GM12891 (cell line): Measurements from ENCODE around the gene ASAP3.
A peak's percentile ranks its signal among the peaks of the same experiment; 100 is the strongest.

ENCODE experiments used
- DNase-seq: peaks from one replicate; pipeline ENCODE4 v3.0.0; 2011; ENCODE audit warnings: low spot score; ENCODE audit not compliant: insufficient read length
- FAIRE-seq: peaks from 2 replicates; lab custom pipeline; 2011; peaks lifted over from hg19 to GRCh38; lab: Jason Lieb, UNC
- PAX5 ChIP-seq: IDR thresholded peaks from 2 replicates; pipeline ENCODE4 v1.6.1; 2011; ENCODE audit warnings: low read length, moderate library complexity, mild to moderate bottlenecking; ENCODE audit not compliant: insufficient read depth, severe bottlenecking
- POLR2A ChIP-seq: IDR thresholded peaks from 2 replicates; pipeline ENCODE4 v1.6.1; 2011; ENCODE audit warnings: low read depth, low read length, control low read depth
- POLR2AphosphoS5 ChIP-seq: IDR thresholded peaks from 2 replicates; pipeline ENCODE4 v1.6.1; 2011; ENCODE audit warnings: low read depth, low read length, control low read depth
- POU2F2 ChIP-seq: IDR thresholded peaks from 2 replicates; pipeline ENCODE4 v1.6.1; 2011; ENCODE audit warnings: low read depth, mild to moderate bottlenecking, control low read depth, low read length, moderate library complexity
- SPI1 ChIP-seq: IDR thresholded peaks from 2 replicates; pipeline ENCODE4 v1.6.1; 2011; ENCODE audit warnings: low read depth, low read length, control low read depth
- TAF1 ChIP-seq: IDR thresholded peaks from 2 replicates; pipeline ENCODE4 v1.6.1; 2011; ENCODE audit warnings: low read depth, low read length, control low read depth

ASAP3 gene

DNA sequence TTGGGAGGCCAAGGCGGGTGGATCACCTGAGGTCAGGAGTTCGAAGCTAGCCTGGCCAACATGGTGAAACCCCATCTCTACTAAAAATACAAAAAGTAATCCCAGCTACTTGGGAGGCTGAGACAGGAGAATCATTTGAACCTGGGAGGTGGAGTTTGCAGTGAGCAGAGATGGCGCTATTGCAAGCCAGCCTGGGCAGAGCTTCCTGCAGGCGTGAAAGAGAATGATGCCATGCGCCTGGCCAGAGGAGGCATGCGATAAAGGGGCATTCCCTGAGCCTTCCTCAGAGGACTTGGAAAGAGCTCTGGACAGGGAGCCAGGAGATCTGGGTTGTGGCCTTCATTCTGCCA lies 43.9 kb upstream of the ASAP3 start:
- DNase-seq (no peak), FAIRE-seq (no peak)
- TF ChIP-seq POU2F2 (no peak), TAF1 (no peak), SPI1 (no peak), POLR2AphosphoS5 (no peak), POLR2A (no peak), PAX5 (no peak)

DNA sequence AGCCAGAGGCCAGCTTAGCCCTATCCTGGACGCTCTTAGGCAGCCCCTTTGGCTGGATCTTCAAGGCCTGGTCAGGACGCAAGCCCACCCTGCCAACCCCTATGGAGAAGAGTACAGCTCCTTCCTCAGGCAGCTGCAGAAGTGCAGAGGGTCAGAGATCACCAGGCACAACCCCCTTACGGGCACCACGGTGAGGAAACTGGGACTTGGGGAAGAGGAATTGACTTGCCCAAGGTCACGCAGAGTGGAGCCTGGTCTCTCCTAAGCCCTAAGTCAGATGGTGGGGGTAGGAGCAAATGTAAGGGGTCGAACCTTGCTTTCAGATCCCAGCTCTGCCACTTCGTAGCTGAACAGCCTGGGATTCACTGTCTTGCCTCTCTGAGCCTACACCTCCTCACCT lies 43.4 kb upstream of the ASAP3 start:
- TF ChIP-seq PAX5 (no peak), SPI1 (no peak), POLR2A (no peak), TAF1 (no peak), POU2F2 (no peak), POLR2AphosphoS5 (no peak)
- FAIRE-seq (no peak), DNase-seq (no peak)

DNA sequence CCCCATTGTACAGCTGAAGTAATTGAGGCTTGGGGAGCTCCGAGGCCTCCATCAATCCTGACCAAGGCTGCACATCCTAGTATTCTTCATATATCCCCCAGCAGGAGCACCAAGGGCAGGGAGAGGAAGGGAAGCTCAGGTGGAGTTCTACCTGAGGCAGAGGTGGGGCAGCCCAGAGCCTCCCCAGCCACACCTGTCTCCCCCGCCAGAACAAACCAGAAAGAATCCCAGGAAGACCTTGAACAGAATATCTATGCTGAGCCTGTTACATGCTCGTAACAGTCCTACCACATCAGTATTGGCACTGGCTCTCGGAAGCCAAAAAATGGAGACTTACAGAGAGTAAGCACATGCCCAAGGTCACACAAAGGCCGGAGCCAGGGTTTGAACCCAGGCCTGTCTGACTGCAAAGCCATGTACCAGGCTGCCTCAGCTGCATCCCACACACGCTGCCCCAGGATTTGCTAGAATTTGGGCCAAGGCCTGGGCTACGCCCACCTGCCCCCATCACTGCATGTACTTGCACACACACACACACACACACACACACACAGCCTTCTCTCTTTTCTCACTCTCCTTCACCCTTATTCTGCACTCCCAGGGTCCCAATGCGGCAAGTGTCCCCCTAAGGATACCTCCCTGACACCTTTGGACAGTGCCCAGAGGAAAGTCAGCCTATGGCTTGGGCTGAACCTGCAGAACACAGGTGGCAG lies 42.5 kb upstream of the ASAP3 start:
- FAIRE-seq: no peak
- DNase-seq: no peak
- no peak for TF ChIP-seq POLR2AphosphoS5
- TF ChIP-seq SPI1: no peak
- no peak for TF ChIP-seq POLR2A

DNA sequence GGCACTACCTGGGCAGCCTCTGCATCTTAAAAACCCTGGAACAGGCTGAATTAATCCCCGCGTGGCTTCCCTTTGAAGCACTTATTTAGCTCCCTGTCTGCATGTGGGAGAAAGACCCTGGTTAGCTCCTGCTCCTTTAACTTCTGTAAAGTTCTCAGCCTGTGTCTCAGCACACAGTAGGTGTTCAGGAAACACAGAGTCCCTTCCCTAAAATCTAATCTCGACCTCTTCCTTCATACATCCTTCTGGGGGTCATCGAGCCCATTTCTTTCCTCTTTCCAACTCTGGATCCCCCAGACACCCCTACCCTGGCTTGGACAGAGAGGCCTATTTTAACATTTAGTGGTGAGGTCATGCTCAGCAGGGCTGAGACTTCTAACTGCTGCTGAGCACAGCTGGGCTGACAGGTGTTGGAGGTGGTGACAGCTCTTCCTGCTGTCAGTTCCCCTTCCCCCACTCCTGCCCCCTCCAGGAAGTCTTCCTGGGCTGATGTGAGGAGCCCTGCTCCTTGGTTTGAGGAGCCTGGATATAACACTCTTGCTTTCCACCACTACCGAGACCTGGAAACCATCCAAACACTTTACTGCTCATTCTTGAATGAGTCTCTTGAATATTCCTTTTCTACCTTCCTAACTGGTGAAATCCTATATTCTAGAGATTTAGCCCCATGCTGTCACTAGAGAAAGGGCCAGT lies 41.7 kb upstream of the ASAP3 start:
- TF ChIP-seq SPI1 (0 out of 2 replicates have a peak, but pooled peaks have one; percentile 19), POLR2AphosphoS5 (no peak)
- FAIRE-seq: peak; percentile 94
- no peak for DNase-seq

DNA sequence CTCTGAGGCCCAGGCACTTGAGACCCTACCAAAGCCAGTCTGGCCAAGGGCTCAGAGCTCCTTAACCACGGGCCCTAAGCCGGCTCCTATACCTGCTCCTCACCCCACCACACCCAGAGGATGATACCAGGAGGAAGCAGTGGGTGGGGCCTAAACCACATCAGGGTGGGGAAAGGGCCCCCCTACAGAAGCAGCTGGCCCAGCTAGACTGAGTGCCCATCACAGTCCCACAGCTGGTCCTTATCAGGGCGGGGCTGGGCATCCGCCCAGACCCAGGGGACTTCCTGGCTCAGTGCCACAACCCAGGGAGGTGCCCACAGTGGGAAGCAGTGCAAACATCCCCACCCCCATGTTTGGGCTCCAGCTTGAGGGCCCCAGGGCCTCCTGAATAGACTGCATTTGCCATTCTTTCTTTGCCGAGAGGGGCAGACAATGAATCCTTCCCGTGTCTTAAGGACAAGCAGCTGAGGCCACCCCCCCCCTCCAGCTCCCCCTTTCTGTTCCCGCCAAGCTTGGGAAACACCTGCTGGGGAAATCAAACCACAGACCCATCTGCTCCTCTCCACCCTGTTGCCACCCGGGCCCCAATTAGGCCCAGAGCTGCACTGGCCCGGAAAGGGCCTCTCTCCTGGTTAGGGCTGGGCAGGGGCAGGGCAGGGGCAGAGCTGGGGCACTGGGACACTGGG lies 40.9 kb upstream of the ASAP3 start:
- TF ChIP-seq POU2F2 (0 out of 2 replicates have a peak, but pooled peaks have one; percentile 11), TAF1 (no peak)
- DNase-seq: no peak
- peak; percentile 61 for FAIRE-seq

DNA sequence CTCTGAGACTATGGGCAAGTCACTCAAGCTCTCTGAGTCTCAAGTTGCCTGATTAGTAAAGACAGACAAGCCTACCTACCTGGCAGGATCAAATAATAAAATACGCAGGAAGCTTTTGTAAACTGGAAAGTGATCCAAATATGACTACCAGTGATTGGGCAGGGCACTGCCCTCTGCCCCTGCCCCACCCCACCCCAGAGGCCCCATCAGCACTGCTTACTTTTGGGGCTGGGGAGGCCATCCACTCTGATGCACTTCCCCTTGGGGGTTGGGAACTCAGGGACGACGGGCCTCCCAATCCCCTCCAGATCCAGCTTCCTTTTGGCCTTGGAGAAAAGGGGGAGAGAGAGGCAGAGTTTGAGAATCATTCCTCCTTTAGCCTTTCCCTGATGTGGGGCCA lies 40.2 kb upstream of the ASAP3 start:
- FAIRE-seq: no peak
- TF ChIP-seq TAF1 (no peak), POU2F2 (no peak), POLR2AphosphoS5 (no peak), SPI1 (no peak)

DNA sequence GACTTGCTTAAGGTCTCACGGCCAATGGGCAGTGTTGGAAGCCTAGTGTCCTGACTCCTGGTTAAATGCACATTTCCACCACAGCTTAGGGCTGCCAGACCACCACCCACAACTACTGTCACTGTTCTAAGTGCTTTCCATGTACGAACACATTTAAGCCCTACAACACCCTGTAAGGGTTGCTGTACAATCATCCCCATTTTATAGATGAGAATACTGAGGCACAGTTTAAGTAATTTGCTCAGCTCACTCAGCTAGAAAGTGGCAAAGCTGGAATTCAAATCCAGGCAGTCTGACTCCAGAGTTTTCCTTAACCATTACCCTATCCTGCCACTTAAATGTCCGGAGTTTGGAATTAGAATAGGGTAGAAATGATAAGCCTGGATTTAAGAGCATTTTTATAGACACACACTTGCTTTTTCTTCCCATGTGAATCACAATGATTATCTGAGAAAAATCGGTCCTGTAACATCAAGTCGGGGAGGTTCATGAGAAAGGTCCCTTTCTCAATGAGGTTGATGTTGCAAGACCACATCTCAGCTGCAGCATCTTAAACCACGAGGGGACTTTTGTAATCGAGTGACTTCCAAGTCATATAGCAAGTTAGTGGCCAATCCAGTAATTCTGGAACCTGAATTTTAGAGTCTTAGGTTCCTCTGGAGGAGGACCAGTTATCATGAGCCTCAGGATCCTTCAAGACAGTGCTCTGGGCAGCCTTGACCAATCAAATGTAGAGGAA lies 38.4 kb upstream of the ASAP3 start:
- FAIRE-seq: no peak
- DNase-seq: no peak
- no peak for TF ChIP-seq SPI1
- no peak for TF ChIP-seq POLR2AphosphoS5
- TF ChIP-seq POLR2A: no peak
- no peak for TF ChIP-seq TAF1
- no peak for TF ChIP-seq PAX5
- no peak for TF ChIP-seq POU2F2

More for the DNA sequence above, 40.2 kb upstream of the ASAP3 start:
- DNase-seq: no peak

DNA sequence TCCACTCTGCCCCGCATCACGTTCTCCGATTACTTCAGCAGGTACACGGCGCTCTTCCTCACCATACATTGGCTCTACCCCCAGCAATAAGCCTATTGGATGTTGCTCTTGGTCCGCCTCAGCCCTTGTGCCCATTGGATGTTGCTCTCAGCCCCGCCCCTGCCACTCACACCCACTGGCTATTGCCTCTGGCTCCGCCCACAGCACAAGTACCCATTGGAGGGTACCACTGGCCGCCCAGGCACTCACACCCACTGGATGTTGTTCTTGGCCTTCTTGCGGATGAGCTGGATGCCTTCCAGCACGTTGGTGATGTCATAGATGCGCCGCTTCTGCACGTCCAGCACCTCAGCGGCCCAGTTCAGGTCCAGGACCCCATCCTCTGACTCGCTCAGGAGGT lies 37.6 kb upstream of the ASAP3 start:
- FAIRE-seq (no peak), DNase-seq (no peak)
- no peak for TF ChIP-seq POLR2A

DNA sequence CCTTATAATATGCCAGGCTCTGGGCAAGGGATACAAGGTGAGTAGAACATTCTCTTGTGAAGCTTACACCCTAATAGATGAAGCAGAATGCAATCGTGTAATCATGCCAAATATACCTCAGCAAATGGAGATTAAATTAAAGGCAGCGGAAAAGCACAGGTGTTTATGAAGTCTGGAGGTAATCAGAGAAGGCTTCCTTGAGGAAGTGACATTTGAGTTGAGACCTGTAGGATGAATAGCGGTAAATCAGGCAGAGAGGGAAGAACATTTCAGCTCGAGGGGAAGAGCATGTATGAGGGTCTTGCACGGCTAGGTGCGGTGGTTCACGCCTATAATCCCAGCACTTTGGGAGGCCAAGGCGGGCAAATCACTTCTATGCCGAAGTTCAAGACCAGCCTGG lies 33.6 kb upstream of the ASAP3 start:
- FAIRE-seq (no peak), DNase-seq (no peak)
- TF ChIP-seq PAX5 (no peak), TAF1 (no peak), POU2F2 (no peak), SPI1 (no peak), POLR2AphosphoS5 (no peak), POLR2A (no peak)
